DMS 273 (cell line): ENCODE measurements around the gene RCAN1.

Experiments
- DNase-seq: peaks from one replicate; lab custom pipeline; 2025; ENCODE audit not compliant: unreplicated experiment; lab: John Stamatoyannopoulos, UW

The RCAN1 gene

DNA sequence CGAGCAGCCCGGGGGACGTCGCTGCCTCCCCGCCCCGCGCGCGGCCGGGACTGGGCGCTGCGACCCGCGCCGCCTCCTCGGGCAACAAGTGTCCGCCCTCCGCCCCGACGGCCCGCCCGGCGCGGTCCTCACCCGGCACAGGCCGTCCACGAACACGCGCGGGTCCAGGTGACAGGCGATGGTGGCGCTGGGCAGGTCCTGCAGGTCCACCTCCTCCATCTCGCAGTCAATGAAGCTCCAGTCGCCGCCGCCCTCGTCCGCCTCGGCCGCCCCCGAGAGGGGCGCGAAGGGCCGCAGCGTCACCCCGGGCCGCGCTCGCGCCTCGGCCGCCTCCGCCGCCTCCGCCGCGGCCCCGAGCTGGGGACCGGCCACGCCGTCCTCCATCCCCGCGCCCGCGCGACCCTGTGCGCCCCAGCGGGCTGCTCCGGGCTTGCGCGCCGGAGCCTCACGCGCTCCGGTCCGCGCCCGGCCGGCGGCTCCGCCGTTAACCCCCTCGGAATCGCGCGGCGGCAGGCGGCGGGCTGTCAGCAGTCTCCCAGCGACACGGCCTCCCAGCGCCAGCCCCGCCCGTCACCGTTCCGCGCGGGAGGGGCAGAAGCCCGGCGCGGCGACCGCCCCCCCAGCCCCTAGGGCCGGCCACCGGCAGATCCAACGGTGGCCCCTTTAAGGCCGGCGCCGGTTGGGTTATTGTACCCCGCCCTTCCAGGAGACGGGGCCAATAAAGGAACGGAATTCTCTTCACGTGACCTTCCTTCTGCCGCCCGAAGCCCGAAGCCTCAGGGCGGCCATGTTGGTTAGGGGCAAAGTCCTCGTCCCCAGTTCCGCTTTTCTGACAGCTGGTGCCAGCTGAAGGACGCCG, at the start of gene RCAN1:
Gene RCAN1 (minus strand): TSS at position 486 of the 859 bp plus-strand sequence. CDS start 102 bp downstream, at position 384.
- DNase-seq = peak; percentile 97

DNA sequence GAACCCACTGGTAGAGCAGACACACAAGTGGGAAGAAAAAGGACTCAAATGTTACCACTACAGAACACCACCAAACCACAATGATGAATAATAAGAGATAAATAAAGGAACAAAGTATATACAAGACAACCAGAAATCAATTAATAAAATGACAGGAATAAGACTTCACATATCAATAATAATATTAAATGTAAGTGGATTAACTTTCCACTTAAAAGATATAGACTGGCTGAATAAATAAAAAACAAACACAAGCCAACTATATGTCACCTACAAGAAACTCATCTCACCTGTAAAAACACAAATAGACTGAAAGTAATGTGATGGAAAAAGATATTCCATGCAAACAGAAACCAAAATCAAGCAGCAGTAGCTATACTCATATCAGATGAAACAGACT, 46.9 kb upstream of the RCAN1 start:
- DNase-seq = no peak

- DNase-seq = no peak
Observed at GRCh38 chr21:34653522-34653921, 38.6 kb upstream of the RCAN1 start.

- no peak for DNase-seq
Observed at GRCh38 chr21:34651642-34652041, 36.7 kb upstream of the RCAN1 start.

DNA sequence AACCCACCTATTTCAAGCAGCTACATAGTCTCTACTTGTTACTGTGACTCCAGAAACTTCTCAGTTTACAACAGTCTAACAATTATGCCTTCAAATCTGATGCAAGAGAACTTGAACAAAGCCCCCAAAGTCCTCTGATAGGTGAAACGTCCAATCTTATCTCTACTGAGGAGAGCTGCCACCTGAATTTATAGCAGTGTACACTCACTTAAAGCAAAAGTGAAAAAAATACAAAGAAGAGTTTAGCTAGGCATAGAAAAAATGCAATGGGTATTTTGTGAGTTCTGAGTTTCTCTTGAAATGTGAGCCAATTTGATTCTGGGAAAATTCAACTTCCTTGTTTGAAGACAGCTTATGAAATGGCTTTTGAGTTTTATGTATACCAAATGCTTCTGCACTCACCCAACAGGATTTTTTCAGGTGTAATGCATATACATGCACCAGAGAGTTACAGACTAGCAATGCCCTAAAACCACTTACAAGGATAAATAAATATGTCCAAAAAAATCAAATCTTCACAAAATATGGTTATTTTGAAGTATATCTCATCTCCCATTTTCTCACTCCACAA, 36.0 kb upstream of the RCAN1 start:
- DNase-seq = no peak

DNA sequence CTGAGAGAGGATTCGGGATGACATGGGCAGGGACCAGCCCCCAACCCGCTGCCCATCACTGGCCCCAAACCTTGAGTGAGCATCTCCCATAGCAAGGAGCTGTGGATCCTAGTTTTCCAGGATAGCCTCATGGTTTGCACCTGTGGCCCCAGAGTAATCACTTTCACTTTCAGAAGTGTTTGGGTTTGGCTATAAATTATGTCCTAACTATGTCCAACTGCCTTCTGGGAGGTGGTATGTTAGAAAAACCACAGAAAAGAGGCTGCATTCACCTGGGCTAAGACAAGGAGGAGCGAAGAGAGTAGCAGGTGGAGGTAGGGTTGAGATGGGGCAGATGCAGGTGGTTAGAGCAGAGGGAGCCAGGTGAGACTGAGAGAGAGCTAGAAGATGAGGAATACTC, 34.5 kb upstream of the RCAN1 start:
- DNase-seq = no peak

- no peak for DNase-seq
Observed at GRCh38 chr21:34648739-34649297, 33.9 kb upstream of the RCAN1 start.

DNA sequence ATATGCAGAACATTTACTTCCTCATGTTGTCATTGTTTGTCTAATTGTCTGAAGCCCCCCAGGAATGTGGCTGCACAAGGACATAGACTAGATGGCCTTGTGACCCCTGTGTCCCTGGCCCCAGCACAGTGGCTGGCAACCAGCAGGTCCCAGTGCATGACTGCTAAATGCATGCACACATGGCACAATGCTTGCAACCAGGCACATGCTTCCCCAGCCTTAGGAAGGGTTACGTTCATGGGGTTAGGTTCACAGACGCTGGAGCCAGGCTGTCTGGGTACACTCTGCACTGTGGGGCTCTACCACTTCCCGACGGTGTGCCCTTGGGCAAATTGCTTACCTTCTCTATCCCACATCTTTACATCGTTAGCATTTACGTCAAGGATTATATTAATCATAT, 32.6 kb upstream of the RCAN1 start:
- DNase-seq = no peak

GRCh38 chr21:34644825-34645224, 29.9 kb upstream of the RCAN1 start:
- no peak for DNase-seq

DNA sequence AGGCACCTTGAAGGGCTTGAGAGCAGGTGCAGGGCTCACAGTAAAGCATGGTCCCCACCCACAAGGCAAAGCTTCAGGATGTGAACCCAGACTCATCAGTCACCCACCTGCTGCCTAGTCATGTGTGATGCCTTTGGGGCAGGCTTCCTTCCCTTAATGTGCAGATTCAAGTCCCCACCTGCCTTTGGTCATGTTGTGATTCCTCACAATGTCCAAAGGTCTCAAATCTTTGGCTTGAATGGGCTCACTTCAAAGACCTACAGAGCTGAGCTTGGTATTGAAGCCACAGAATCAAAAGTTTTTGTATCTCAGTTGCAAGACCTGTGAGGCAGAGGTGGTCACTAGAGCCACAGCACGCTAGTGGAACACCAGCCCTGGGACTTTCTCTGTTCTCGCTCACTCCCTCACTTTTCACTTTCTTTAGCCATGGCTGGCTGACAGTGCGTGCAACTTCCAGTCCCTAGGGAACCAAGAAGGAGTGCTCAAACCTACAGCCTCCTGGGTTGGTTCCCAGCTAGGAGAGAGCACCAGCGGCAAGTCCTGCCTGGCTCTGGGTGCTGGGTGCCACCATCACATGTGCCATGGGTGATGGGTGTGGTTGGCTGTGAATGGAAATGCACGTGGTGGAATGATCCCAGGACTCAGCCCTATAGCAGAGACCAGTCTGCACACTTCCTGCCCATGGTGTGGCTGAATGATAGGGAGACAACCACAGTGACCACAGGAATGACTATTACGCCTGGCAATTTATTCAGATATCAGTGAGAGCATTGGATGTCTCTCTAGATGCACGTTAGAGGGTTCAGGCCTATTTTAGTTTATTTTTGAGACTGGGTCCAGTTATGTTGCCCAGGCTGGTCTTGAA, 27.5 kb upstream of the RCAN1 start:
- no peak for DNase-seq

DNA sequence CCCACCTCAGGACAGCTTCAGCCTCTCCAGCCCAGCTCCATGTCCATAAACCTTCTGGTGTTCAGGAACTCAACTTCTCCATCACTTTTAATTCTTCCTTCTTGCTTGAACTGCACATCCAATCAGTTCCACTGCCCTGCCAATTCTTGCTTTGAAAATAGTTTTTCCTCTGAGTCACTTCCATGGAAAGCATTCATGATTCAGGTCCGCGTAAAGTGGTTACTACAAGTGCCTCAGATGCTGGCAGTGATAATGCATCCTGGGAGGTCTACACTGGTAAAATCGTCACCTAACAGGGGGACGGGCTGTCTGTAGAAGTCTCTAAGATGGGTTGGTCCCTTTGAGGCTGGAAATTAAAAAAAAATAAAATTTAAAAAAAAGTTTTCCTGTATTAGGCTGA, 25.9 kb upstream of the RCAN1 start:
- no peak for DNase-seq

GRCh38 chr21:34639882-34640788, 25.2 kb upstream of the RCAN1 start:
- no peak for DNase-seq

GRCh38 chr21:34639250-34639649, 24.3 kb upstream of the RCAN1 start:
- DNase-seq = no peak

GRCh38 chr21:34636961-34637360, 22.0 kb upstream of the RCAN1 start:
- DNase-seq = no peak

- DNase-seq = peak; percentile 24
Observed at GRCh38 chr21:34635307-34635706, 20.4 kb upstream of the RCAN1 start.

DNA sequence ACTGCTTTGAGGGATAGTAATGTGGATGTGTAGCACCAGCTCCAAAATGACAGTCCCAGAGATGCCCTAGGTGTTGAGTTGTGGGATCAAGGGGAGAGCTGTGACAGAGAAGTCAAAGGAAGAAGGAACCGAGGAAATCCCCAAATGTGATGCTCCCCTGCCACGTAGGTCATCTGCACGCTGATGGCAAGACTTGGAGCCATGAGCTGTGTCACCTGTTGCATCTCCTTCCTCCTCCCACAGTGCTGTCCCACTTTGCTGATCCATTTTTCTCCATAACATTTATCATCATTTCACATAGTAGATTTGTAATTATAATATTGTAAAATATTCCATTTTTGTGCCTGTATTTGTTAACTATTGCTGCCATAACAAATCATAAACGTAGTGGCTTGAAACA, 17.6 kb upstream of the RCAN1 start:
- no peak for DNase-seq

GRCh38 chr21:34630536-34631143, 15.7 kb upstream of the RCAN1 start:
- DNase-seq = peak; percentile 76

DNA sequence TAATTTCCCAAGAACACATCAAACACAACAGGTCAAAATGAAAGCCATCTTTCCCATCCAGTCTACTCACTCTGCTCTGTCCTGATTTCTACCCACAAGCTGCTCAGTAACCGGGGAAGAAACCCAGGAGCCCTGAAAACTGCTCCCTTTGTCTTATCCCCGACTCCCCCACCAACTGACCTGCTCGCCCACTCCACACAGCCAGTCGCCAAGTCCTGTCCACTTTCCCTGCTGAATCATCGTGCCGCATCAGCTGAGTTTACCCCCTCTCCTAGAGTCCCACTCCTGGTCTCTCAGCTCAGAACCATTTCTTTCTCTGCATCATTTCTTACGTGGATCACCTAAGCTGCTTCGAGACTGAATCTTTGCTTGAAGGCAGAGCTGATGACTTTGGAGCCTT, 11.2 kb upstream of the RCAN1 start:
- DNase-seq = no peak

- DNase-seq = no peak
Observed at GRCh38 chr21:34625030-34625593, 10.2 kb upstream of the RCAN1 start.

DNA sequence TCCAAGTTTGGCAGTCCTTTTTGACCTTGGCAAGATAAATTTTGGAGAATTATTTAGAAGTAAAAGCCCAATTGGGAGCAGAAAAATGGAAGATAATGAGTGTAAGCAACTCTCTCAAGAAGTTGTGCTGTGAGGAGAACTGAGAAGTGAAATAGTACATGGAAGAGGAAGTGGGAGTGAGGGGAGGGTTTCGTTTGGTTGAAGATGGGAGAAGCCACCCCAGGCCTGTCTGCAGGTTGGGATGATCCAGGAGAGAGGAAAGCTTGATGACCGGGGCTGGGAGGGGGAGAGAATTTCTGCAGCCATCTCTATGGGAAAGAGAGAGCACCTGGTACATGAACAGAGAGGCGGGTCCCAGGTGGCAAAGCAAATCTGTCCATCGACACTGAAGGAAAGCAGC, 8.6 kb upstream of the RCAN1 start:
- no peak for DNase-seq
